ENCODE results near the gene PRSS3.

Gene PRSS3

DNA sequence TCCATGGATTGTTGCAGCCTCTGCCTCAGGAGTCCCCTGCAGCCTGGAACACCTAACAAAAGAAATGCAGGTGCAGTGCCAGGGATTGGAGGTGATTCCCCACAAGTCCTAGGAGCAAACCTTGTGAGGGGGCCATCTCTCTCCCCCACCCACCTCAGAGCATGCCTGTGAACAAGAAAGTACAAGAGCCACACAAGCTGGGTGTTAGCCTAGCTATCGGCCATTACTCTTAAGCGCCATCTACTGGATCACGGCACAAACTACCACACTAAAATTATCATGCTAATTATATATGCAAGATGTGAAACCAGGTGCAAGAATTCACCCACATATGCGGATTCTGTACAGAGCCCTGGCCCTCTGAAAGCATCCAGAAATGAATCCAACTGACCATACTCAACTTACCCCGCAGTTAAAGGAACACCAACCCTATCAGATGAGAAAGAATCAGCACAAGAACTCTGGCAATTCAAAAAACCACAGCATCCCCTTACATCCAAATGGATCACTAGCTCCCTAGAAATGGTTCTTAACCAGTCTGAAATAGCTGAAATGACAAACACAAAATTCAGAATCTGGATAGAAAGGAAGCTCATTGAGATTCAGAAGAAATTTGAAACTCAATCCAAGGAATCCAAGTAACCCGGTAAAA, 16.5 kb upstream of the PRSS3 start:
- no peaks in the 10 kb centered on the region for H3K79me2 ChIP-seq (ENCODE audit: insufficient read depth, low read depth)
- peak overlapping the region; percentile 10; the same call in 1 of the 2 replicates for H2AFZ ChIP-seq (ENCODE audit: low read depth)
- H3K4me3 ChIP-seq (IDR thresholded peaks at IDR 0.05; ENCODE audit: insufficient read depth, low read depth, low read length): no peak overlapping the region
- H3K4me2 ChIP-seq: peak overlapping the region; percentile 16; the same call in 1 of the 2 replicates
- no peak overlapping the region for H3K27ac ChIP-seq
- H4K20me1 ChIP-seq (ENCODE audit: insufficient read depth): no peaks in the 10 kb centered on the region
- no peaks in the 10 kb centered on the region for H3K36me3 ChIP-seq (ENCODE audit: insufficient read depth)
- peak; percentile 84 for TF ChIP-seq CTCF (conservative IDR thresholded peaks at IDR 0.05; ENCODE audit: low read depth, low read length)
- no peaks in the 10 kb centered on the region; the same call in 1 of the 2 replicates for H3K27me3 ChIP-seq (ENCODE audit: insufficient read depth, low read depth)
- peaks cover 12% of the 10 kb centered on the region for H3K4me1 ChIP-seq (ENCODE audit: low read depth, poor library complexity, severe bottlenecking)
- H3K9ac ChIP-seq: no peak overlapping the region

DNA sequence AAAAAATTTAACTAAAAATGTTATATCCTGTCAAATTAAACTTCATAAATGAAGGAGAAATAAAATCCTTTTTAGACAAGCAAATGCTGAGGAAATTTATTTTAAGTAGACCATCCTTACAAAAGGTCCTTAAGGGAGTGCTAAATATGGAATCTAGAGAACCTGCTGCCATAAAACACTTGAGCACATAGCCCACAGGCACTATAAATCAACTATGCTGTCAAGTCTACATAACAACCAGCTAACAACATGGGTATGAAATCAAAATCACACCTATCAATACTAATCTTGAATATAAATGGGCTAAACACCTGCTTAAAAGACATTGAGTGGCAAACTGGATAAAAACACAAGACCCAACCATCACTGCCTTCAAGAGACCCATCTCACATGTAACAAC, 15.1 kb upstream of the PRSS3 start:
- H3K4me3 ChIP-seq (IDR thresholded peaks at IDR 0.05; ENCODE audit: insufficient read depth, low read depth, low read length): no peak overlapping the region
- H4K20me1 ChIP-seq (ENCODE audit: insufficient read depth): no peaks in the 10 kb centered on the region
- H3K4me1 ChIP-seq (ENCODE audit: low read depth, poor library complexity, severe bottlenecking): peaks cover 12% of the 10 kb centered on the region
- H3K27me3 ChIP-seq (ENCODE audit: insufficient read depth, low read depth): no peaks in the 10 kb centered on the region; the same call in 1 of the 2 replicates
- H3K27ac ChIP-seq: no peak overlapping the region
- H3K4me2 ChIP-seq: no peak overlapping the region
- no peak overlapping the region for H3K9ac ChIP-seq
- no peaks in the 10 kb centered on the region for H3K36me3 ChIP-seq (ENCODE audit: insufficient read depth)
- no peak overlapping the region for H2AFZ ChIP-seq (ENCODE audit: low read depth)
- H3K79me2 ChIP-seq (ENCODE audit: insufficient read depth, low read depth): no peaks in the 10 kb centered on the region
- TF ChIP-seq CTCF (conservative IDR thresholded peaks at IDR 0.05; ENCODE audit: low read depth, low read length): no peak

- no peak for TF ChIP-seq CTCF (conservative IDR thresholded peaks at IDR 0.05; ENCODE audit: low read depth, low read length)
- Histone ChIP-seq H3K27ac (no peak overlapping the region), H3K9ac (no peak overlapping the region), H3K4me2 (no peak overlapping the region), H3K36me3 (ENCODE audit: insufficient read depth) (no peaks in the 10 kb centered on the region), H3K79me2 (ENCODE audit: insufficient read depth, low read depth) (no peaks in the 10 kb centered on the region), H3K27me3 (ENCODE audit: insufficient read depth, low read depth) (no peaks in the 10 kb centered on the region; the same call in 1 of the 2 replicates), H3K4me1 (ENCODE audit: low read depth, poor library complexity, severe bottlenecking) (peaks cover 12% of the 10 kb centered on the region), H3K4me3 (IDR thresholded peaks at IDR 0.05; ENCODE audit: insufficient read depth, low read depth, low read length) (no peak overlapping the region), H4K20me1 (ENCODE audit: insufficient read depth) (no peaks in the 10 kb centered on the region), H2AFZ (ENCODE audit: low read depth) (no peak overlapping the region)
Measured at GRCh38 chr9:33781736-33782135, 13.6 kb upstream of the PRSS3 start.

DNA sequence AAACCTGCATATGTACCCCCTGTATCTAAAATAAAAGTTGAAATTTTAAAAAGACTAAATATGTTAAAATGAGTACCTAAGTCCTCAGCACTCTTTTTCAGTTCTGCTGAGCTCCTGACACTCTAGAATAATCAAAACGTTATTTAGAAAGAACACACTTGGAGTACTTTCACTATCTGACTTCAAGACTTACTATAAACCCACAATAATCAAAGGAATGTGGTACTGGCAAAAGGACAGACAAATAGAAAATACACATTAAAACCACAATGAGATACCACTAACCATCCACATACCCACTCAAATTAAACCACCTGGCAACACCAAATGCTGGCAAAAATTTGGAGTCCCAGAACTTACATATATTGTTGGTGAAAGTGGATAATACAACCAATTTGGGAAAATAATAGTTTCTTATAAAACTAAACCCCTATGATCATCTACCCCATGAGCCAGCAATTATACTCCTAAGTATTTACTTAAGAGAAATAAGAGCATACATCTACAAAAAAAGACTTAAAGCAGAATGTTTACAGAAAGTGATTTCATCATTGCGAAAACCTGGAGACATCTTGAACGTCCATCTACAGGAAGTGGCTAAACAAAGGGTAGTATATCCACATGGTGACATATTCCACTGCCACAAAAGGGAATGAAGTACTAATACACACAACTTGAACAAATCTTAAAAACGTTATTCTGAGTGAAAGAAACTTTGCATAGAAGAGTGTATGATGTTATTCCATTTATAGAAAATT, 12.8 kb upstream of the PRSS3 start:
- Histone ChIP-seq H3K4me2 (no peak overlapping the region), H3K4me1 (ENCODE audit: low read depth, poor library complexity, severe bottlenecking) (peaks cover 12% of the 10 kb centered on the region), H3K79me2 (ENCODE audit: insufficient read depth, low read depth) (no peaks in the 10 kb centered on the region), H4K20me1 (ENCODE audit: insufficient read depth) (no peaks in the 10 kb centered on the region), H3K4me3 (IDR thresholded peaks at IDR 0.05; ENCODE audit: insufficient read depth, low read depth, low read length) (no peak overlapping the region), H2AFZ (ENCODE audit: low read depth) (no peak overlapping the region), H3K27me3 (ENCODE audit: insufficient read depth, low read depth) (no peaks in the 10 kb centered on the region; the same call in 1 of the 2 replicates), H3K9ac (no peak overlapping the region), H3K36me3 (ENCODE audit: insufficient read depth) (no peaks in the 10 kb centered on the region), H3K27ac (no peak overlapping the region)
- no peak for TF ChIP-seq CTCF (conservative IDR thresholded peaks at IDR 0.05; ENCODE audit: low read depth, low read length)

All from KMS-11 (cell line).